ENCODE measurements around the gene APOC3. TPM values are rescaled to one million over a fixed set of nuclear protein-coding genes. Genes with fewer than 3 reads are reported as not detected.

APOC3 gene
- total RNA-seq, 2 donors from 2014 or later: not detected

DNA sequence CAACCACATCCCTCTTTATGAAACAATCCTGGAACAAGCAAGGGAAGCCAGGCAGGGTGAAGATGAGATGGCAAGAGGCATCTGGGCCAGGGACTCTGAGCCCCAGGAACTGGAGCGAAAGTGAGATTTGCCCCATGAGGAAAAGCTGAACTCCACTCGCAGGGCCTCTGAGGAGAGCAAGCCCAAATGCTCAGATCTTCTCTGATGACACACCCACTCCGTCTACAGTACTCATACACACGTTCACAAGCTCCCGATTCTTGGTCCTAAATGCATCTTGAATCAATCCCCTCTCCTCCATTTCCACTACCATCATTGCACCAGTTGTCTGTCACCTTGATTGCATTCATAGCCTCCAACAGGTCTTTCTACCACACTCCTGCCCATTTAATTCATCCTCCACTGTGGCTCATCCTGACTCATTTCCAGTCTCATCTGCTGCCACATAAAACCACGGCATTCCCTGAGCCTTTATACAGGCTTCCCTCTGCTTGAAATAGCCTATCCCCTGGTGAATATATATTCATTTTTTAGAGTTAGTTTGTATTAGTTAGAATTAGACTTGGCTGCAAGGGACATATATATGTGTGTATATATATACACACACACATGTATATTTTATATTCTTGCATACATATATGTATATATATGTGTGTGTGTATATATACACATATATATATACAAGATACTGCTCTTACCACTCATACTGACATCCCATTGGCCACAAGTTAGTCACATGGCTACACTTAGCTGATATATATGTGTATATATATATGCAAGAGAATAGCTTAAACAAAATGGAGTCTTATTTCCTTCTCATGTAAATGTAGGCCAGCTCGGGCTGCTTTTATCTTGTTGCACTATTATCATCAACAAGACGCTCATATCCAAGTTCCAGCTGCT is 36.6 kb upstream of the APOC3 start:
- DNase-seq (ENCODE audit: low spot score): no peak
- no peak overlapping the region for H3K4me3 ChIP-seq
- no peaks in the 10 kb centered on the region for H3K27me3 ChIP-seq (replicated peaks; ENCODE audit: insufficient read depth)
- 77% methylated on average over 8 of the region's 8 CpGs for WGBS
- no peak overlapping the region for H3K27ac ChIP-seq
- H3K4me1 ChIP-seq (replicated peaks): no peaks in the 10 kb centered on the region
- TF ChIP-seq CTCF (IDR thresholded peaks at IDR 0.05) (no peak), POLR2A (IDR thresholded peaks at IDR 0.05) (no peak), POLR2AphosphoS5 (IDR thresholded peaks at IDR 0.05) (no peak)
- H3K9me3 ChIP-seq: no peaks in the 10 kb centered on the region
- H3K36me3 ChIP-seq: no peaks in the 10 kb centered on the region
- intact Hi-C loops (cut with DNase I): loop anchor here (2.0 to 10.0 kb wide), 2 partner anchors 44 to 82 kb away; partner anchors contain the start of gene APOA1

DNA sequence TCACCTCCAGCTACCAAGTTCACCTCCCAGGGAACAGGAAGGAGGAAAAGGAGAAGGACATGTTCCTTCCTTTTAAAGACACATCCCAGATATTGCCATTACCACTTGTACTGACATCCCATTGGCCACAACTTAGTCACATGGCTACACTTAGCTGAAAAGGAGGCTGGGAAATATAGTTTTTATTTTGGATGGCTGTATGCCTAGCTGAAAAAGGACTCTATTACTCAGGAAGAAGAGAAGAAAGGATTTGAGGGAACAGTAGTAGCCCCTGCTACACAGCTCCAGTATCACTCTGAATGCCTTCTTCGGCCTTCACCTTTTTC is 36.0 kb upstream of the APOC3 start:
- Histone ChIP-seq H3K4me3 (no peak overlapping the region), H3K4me1 (replicated peaks) (no peaks in the 10 kb centered on the region), H3K36me3 (no peaks in the 10 kb centered on the region), H3K9me3 (no peaks in the 10 kb centered on the region), H3K27ac (no peak overlapping the region), H3K27me3 (replicated peaks; ENCODE audit: insufficient read depth) (no peaks in the 10 kb centered on the region)
- intact Hi-C loops (cut with DNase I): loop anchor here (2.0 to 10.0 kb wide), 2 partner anchors 43 to 81 kb away; partner anchors contain the start of gene APOA1
- no peak for TF ChIP-seq POLR2AphosphoS5 (IDR thresholded peaks at IDR 0.05)
- TF ChIP-seq CTCF (IDR thresholded peaks at IDR 0.05): no peak
- TF ChIP-seq POLR2A (IDR thresholded peaks at IDR 0.05): no peak
- WGBS: 100% methylated on average over 1 of the region's 1 CpG
- DNase-seq (ENCODE audit: low spot score): no peak

GRCh38 chr11:116794851-116795250 is 34.9 kb upstream of the APOC3 start:
- H3K4me3 ChIP-seq: no peak overlapping the region
- no peaks in the 10 kb centered on the region for H3K4me1 ChIP-seq (replicated peaks)
- no peaks in the 10 kb centered on the region for H3K9me3 ChIP-seq
- no peak overlapping the region for H3K27ac ChIP-seq
- intact Hi-C loops (cut with DNase I): loop anchor here (10.0 kb wide), 1 partner anchor 80 kb away; no protein-coding TSS in a partner anchor
- WGBS: 85% methylated on average over 2 of the region's 2 CpGs
- DNase-seq (ENCODE audit: low spot score): no peak
- no peaks in the 10 kb centered on the region for H3K36me3 ChIP-seq
- TF ChIP-seq CTCF (IDR thresholded peaks at IDR 0.05) (no peak), POLR2A (IDR thresholded peaks at IDR 0.05) (no peak), POLR2AphosphoS5 (IDR thresholded peaks at IDR 0.05) (no peak)
- no peaks in the 10 kb centered on the region for H3K27me3 ChIP-seq (replicated peaks; ENCODE audit: insufficient read depth)

DNA sequence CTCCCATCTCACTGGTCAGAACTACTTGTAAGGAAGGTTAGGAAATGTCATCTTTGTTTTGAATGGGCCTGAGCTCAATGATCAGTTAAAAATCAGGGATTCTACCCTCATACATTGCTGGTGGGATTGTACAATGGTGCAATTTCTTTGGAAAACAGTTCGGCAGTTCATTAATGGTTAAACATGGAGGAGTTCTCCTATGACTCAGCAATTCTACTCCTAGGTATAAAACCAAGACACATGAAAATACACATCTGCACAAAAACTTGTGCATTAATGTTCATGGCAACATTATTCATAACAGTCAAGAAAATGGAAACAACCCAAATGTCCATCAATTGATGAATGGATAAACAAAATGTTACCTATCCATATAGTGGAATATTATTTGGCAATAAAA is 33.2 kb upstream of the APOC3 start:
- intact Hi-C loops (cut with DNase I): loop anchor here (10.0 kb wide), 1 partner anchor 78 kb away; no protein-coding TSS in a partner anchor
- DNase-seq (ENCODE audit: low spot score): no peak
- Histone ChIP-seq H3K4me1 (replicated peaks) (no peaks in the 10 kb centered on the region), H3K9me3 (no peaks in the 10 kb centered on the region), H3K27ac (no peak overlapping the region), H3K36me3 (no peaks in the 10 kb centered on the region), H3K27me3 (replicated peaks; ENCODE audit: insufficient read depth) (no peaks in the 10 kb centered on the region), H3K4me3 (no peak overlapping the region)
- 82% methylated on average over 1 of the region's 1 CpG for WGBS
- TF ChIP-seq CTCF (IDR thresholded peaks at IDR 0.05): no peak
- no peak for TF ChIP-seq POLR2A (IDR thresholded peaks at IDR 0.05)
- TF ChIP-seq POLR2AphosphoS5 (IDR thresholded peaks at IDR 0.05): no peak

- DNase-seq (ENCODE audit: low spot score): no peak
- Histone ChIP-seq H3K36me3 (no peaks in the 10 kb centered on the region), H3K4me3 (no peak overlapping the region), H3K27ac (no peak overlapping the region), H3K9me3 (no peaks in the 10 kb centered on the region), H3K27me3 (replicated peaks; ENCODE audit: insufficient read depth) (no peaks in the 10 kb centered on the region), H3K4me1 (replicated peaks) (no peaks in the 10 kb centered on the region)
- WGBS: 82% methylated on average over 5 of the region's 5 CpGs
- intact Hi-C loops (cut with DNase I): loop anchor here (10.0 kb wide), 1 partner anchor 77 kb away; no protein-coding TSS in a partner anchor
- no peak for TF ChIP-seq CTCF (IDR thresholded peaks at IDR 0.05)
- no peak for TF ChIP-seq POLR2AphosphoS5 (IDR thresholded peaks at IDR 0.05)
These were observed 31.9 kb upstream of the APOC3 start for GRCh38 chr11:116797816-116798215.

Data from prostate gland (tissue), 2 donors.